Colon (tissue), 2 donors: ENCODE results near the gene PTPRE.

Source experiments
- FAIRE-seq: peaks from 2 replicates; lab custom pipeline; 2012; peaks lifted over from hg19 to GRCh38; lab: Jason Lieb, UNC
- donor health status: control.
- donor health status: control.

Gene PTPRE

GRCh38 chr10:127953876-127954275, 47.0 kb downstream of the PTPRE start:
- FAIRE-seq, result no peak

GRCh38 chr10:127959428-127959827, 52.5 kb downstream of the PTPRE start:
- no peak for FAIRE-seq

GRCh38 chr10:127961071-127961470, 54.2 kb downstream of the PTPRE start:
- FAIRE-seq, result no peak

DNA sequence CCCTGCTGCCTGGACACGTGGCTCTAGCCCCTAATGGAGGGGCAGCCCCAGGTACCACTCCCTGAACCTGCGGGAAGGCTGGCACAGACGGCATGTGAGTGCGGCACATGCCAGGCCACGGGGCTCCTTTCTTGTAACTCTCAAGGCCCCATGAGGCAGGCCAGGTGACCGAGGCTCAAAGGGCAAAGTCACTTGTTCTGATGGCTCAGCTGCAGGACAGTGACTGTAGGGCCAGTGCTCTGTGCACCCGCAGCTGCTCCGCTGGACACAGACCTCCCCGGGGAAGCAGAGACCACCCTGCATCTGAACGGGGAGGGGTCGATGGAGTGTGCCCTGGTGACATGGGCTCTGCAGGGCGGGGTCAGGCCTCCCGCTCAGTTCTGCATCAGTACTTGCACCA, 55.3 kb downstream of the PTPRE start:
- no peak for FAIRE-seq

DNA sequence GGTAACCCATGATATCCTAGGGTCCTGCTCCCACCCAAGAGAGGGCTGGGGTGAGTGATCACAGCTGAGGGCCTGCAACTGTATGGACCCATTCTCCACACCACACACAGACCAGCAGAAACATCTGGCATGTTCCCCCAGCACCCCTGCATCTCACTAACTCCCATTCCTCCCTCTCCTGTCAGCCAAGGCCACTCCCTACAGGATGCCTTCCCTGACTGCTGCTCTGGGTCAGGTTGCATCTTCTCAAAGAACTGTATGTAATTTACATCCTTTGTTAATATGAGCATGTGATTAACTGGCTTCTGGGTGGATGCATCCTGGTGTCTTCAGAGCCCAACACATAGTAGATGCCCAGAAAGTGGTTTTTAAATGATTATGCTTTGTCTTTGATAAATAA, 56.2 kb downstream of the PTPRE start:
- FAIRE-seq, result no peak

DNA sequence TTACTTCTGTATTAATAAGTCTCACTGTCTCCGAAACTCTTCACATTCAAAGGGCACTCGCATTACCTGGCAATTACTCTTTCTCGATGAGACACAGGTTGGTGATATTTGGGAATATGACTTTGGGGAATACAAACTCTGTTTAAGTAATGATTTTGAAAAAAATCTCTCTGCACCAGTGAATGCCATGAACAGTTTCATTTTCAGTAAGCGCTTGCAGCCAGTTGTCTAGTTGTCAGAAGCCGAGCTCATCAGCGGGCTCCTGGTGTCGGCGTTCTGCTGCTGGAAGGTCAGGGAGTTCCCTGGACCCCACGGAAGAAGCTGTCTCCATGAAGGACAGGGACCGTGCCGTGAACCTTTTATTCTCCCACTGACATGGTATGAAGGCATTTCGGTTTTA, 57.7 kb downstream of the PTPRE start:
- FAIRE-seq, result no peak

DNA sequence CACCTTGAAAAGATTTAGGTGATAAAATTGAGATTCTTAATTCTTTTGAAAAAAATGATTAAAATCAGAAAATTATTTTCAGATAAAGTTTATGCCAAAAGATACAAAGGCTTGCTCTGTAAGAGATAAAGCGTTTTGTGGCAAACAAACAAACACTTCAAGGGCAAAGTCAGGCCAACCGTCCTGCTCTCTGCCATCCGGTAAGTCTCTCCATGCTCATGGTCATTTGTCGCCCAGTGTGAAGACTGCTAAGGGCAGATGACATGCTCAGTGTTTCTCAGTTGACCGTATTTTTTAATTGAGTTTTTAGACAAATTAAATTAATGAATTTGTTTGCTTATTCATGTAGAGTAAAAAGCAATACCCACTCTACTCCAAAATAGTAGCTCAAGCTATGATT, 60.0 kb downstream of the PTPRE start:
- FAIRE-seq, result no peak

DNA sequence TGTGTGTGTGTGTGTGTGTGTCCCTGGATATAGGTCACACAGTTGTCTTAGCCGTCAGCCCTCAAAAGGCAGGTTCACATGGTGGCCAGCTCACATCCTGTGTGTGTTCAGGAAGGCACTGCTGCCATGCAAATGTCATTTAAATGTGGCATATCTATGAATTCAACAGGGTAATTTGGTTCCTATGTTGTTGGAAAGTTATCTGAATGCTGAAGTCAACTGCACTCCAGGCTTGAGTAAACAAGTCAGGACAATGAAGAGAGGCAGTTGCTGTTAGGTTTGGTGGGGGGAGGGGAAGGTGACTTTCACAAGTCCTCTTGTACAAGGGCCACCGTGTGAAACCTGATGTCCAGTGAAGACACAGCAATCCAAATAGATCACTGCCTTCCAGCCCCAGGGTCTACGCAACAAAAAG, 61.1 kb downstream of the PTPRE start:
- FAIRE-seq, result no peak

DNA sequence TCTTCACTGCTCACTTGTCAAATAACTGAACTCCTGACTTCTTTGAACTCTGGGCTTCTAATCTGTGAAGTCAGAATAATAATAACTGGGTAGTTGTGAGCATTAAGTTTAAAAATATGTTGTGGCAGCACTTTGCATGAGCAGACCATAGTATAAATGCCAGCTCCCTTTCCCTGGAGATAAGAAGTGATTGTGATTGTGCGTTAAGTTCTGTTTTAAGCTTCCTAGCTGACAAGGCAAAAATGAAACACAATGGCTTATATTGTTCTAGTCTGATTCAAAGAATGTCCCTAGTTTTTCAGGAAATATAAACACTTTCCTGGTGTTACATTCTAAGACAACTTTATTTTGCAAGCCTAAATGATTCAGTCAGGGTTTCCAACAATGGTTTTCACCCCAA, 61.8 kb downstream of the PTPRE start:
- no peak for FAIRE-seq

GRCh38 chr10:127971101-127971946, 64.4 kb downstream of the PTPRE start:
- no peak for FAIRE-seq

GRCh38 chr10:127971963-127972615, 65.2 kb downstream of the PTPRE start:
- no peak for FAIRE-seq

DNA sequence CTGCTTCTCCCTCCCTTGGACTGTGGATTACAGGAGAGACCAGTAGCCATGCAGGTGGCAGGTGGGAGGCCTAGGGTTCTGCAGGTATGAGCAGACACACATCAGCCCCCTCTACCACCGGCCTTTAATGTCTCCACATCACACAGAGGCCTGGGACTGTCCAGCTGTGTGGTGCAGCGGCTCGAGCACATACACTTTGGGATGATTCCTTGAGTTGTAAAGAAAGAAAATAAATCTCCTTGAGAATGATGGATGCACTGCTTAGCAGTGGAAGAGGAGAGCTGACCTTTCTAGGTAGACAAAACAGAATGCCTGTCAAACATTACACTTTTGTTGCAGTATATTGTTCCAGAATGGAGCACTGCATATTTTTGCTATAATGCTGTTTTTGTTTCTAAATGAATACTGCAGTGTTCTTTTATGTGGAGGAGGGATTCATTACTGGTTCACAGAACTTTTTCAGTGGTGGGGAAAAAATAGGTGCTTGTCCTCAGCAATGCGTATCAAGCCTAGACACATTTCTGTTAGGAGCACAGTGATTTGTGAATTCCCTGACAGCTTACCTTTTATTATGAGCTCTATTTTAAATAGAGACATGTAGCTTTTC, 66.0 kb downstream of the PTPRE start:
- FAIRE-seq, result no peak

- no peak for FAIRE-seq
Observed at GRCh38 chr10:127973791-127974311, 66.9 kb downstream of the PTPRE start.

DNA sequence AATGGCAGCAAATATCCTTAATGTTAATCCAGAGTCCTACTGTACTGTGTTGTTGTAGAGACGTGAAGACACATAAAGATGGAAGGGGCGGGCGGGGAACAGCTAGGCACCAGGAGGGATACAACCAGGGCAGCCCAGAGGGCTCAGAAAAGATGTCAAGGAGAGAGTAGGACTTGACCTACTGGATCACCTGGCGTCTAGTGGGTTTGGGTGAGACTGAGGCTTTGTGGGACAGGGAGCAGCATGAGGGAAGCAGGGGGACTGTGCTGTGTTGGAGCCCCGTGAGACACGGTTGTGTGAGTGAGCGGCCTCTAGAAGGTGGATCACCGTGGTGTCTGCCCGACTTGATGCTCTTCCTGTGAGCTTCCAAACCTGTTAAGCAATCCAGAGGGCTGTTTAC, 68.0 kb downstream of the PTPRE start:
- no peak for FAIRE-seq

DNA sequence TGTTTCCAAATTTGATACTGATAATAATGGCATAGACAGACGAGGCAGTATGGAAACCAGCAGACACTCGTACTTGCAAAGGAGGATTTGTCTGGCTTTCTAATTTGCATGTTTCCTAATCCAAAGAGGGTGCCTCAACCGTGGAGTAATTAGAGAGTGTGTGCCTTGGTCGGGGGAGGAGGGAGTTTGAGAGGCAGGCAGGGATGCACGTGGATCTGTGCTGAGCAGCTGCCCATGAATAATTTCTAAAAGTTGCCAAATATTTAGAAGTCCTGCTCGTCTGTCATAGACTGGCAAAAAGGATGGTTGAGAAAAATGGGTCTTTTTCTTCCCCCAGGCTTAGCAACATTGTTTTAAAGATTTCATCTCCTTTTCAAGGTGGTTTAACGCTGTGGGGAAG, 69.4 kb downstream of the PTPRE start:
- FAIRE-seq, result no peak

DNA sequence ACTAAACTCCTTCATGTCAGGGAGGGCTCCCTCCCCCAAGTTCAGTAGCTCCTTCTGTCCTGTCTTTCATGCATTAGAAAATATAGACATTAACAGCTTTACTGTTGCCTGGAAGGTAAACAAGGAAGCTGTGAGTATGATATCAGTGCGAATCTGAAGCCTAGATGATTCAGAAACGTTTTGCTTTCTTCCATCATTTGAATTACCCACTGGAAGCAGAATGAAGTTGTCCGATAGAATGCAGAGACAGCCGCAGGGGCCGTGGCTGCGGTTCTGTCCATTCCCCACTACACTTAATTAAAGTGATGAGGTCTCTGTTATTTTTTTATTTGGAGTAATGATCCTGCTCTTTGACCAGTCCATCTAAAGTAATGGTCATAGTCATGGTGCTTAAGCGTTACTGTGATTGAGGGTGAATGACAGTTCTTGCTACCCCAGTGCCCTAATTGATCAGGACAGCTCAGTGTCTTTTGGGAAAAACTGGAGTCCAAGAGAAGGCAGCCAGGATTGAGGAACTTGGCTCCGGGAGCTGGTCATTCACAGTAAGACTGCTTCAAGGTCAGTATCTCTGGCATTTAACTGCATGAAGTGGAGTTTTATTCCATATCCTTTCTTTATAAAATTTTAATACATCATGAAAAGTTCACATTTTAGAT, 69.9 kb downstream of the PTPRE start:
- FAIRE-seq, result no peak

- no peak for FAIRE-seq
Observed at GRCh38 chr10:127977357-127978009, 70.6 kb downstream of the PTPRE start.

GRCh38 chr10:127978481-127978880, 71.6 kb downstream of the PTPRE start:
- FAIRE-seq, result no peak

GRCh38 chr10:127979045-127979444, 72.1 kb downstream of the PTPRE start:
- FAIRE-seq, result no peak

DNA sequence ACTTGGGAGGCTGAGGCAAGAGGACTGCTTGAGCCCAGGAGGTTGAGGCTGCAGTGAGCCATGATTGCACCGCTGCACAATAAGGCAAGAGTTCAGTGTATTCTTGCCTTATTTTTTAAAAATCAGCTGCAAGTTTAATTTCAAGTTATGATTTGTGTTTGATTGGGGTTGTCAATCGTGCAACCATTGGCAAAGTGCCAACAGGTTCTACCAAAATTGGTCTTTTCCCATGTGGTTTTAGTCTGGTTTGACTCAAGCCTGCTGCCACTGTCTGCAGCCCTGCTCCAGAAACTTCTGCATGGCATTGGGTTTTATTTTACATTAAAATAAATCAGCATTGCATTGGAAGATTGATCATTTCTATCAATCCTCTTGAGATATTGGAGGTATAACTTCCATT, 72.7 kb downstream of the PTPRE start:
- FAIRE-seq, result no peak

DNA sequence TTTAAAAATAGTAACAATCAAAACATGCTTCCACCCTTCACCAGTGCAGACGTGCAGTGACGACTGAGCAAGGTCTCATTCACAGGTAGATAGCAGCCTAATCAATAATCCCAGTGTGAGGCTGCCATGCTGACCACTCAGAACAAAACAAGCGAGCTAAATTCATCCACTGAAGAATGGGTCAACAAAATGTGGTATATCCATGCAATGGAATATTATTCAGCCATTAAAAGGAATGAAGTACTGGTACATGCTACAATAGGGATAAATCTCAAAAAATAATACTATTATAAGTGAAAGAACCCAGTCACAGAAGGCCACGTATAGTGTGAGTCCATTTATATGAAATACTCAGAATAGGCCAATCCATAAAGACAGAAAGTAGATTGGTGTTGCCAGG, 74.0 kb downstream of the PTPRE start:
- no peak for FAIRE-seq

DNA sequence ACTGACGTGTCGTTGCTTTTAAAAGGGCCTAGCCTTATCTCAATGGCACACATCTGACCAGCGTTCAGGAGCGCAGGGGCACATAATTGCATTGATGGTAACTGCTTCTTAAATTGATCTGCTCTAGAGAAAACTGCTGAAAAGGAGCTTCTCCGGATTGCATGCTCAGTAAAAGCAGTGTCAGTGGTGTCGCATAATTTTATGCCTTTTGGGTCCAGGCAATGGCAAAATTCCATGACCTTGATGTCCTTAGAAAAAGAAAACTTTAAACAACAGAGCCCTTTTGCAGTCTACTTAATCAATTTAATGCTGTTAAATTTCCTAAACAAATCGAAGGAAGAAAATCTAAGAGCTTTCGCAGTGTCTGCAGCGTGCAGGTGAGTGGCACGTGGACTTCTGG, 75.7 kb downstream of the PTPRE start:
- no peak for FAIRE-seq
